RWPE2 (cell line): ENCODE measurements around the gene MSGN1.

Source experiments
- ATAC-seq: fragments of 200-7000 bp; cut with Tn5 transposase; 3 replicates; pipeline ENCODE4 v1.9.1; 2021; ENCODE audit warnings: low read depth
- DNase-seq: peaks from one replicate; pipeline ENCODE4 v3.0.0-alpha.2; 2020; ENCODE audit warnings: low spot score
- H3K27ac ChIP-seq: fragments of 450-650 bp; 2 replicates; pipeline ENCODE4 v1.5.1; 2017; ENCODE audit warnings: mild to moderate bottlenecking; ENCODE audit not compliant: poor library complexity, severe bottlenecking
- H3K27me3 ChIP-seq: fragments of 250-450 bp; sonication (Bioruptor Pico); 2 replicates; pipeline ENCODE4 v1.5.1; 2021; ENCODE audit warnings: mild to moderate bottlenecking, moderate library complexity; ENCODE audit not compliant: insufficient read depth, poor library complexity, severe bottlenecking
- H3K36me3 ChIP-seq: fragments of 250-450 bp; sonication (Bioruptor Pico); 2 replicates; pipeline ENCODE4 v1.5.1; 2020; ENCODE audit warnings: low read depth, mild to moderate bottlenecking, moderate library complexity
- H3K4me1 ChIP-seq: fragments of 250-450 bp; sonication (Bioruptor Pico); 2 replicates; pipeline ENCODE4 v1.5.1; 2021; ENCODE audit warnings: mild to moderate bottlenecking, moderate library complexity; ENCODE audit not compliant: insufficient read depth, poor library complexity, severe bottlenecking
- H3K4me3 ChIP-seq: fragments of 250-450 bp; sonication (Bioruptor Pico); 2 replicates; pipeline ENCODE4 v1.5.1; 2021; ENCODE audit warnings: mild to moderate bottlenecking, moderate library complexity; ENCODE audit not compliant: severe bottlenecking
- H3K9me3 ChIP-seq: fragments of 250-450 bp; sonication (Bioruptor Pico); 2 replicates; pipeline ENCODE4 v1.5.1; 2021; ENCODE audit warnings: mild to moderate bottlenecking, moderate library complexity; ENCODE audit not compliant: severe bottlenecking
- CTCF ChIP-seq: fragments of 450-650 bp; IDR thresholded peaks from one replicate; pipeline ENCODE4 v1.5.1; 2017; ENCODE audit warnings: mild to moderate bottlenecking, moderate library complexity; ENCODE audit not compliant: poor library complexity, severe bottlenecking

Gene MSGN1

DNA sequence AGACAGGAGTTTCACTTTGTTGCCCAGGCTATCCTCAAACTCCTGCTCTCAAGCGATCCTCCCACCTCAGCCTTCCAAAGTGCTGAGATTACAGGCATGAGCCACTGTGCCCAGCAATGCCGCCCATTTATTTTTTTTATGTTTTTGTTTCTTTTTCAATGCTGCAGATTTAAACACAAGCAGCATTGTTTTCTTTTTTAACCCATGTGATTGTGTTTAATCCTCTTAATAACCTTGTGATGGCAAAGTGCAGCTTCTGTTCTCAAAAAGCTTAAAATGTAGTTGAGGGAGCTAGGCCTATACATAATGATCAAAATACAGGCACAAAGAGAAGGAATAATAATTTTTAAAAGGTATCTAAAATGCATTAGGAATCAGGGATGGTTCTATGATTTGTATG, 11.5 kb downstream of the MSGN1 start:
- H3K27ac ChIP-seq, result no peak overlapping the region
- no peak overlapping the region for H3K4me3 ChIP-seq
- no peaks in the 10 kb centered on the region for H3K9me3 ChIP-seq
- no peaks in the 10 kb centered on the region for H3K27me3 ChIP-seq
- TF ChIP-seq CTCF, result no peak
- no peak for ATAC-seq
- DNase-seq, result no peak
- no peaks in the 10 kb centered on the region for H3K36me3 ChIP-seq
- no peaks in the 10 kb centered on the region for H3K4me1 ChIP-seq

GRCh38 chr2:17830053-17831034, 14.1 kb downstream of the MSGN1 start:
- Histone ChIP-seq H3K4me3 (no peak overlapping the region), H3K27me3 (no peaks in the 10 kb centered on the region)
- DNase-seq, result no peak

GRCh38 chr2:17835516-17835915, 19.3 kb downstream of the MSGN1 start:
- H3K4me1 ChIP-seq, result no peaks in the 10 kb centered on the region
- no peak overlapping the region for H3K4me3 ChIP-seq
- DNase-seq (no peak), ATAC-seq (no peak)
- no peaks in the 10 kb centered on the region for H3K9me3 ChIP-seq
- H3K27ac ChIP-seq, result no peak overlapping the region
- no peaks in the 10 kb centered on the region for H3K27me3 ChIP-seq
- H3K36me3 ChIP-seq, result no peaks in the 10 kb centered on the region
- no peak for TF ChIP-seq CTCF

More at GRCh38 chr2:17830053-17831034, 14.1 kb downstream of the MSGN1 start:
- H3K4me1 ChIP-seq, result no peaks in the 10 kb centered on the region
- TF ChIP-seq CTCF, result peak; percentile 77
- H3K9me3 ChIP-seq, result no peaks in the 10 kb centered on the region
- peak; percentile 78 for ATAC-seq
- H3K36me3 ChIP-seq, result no peaks in the 10 kb centered on the region
- no peak overlapping the region for H3K27ac ChIP-seq

- TF ChIP-seq CTCF, result no peak
- DNase-seq, result no peak
These were observed 23.7 kb downstream of the MSGN1 start for GRCh38 chr2:17839959-17840358.

GRCh38 chr2:17843457-17843856, 27.2 kb downstream of the MSGN1 start:
- Histone ChIP-seq H3K27me3 (no peaks in the 10 kb centered on the region), H3K27ac (no peak overlapping the region), H3K9me3 (no peaks in the 10 kb centered on the region), H3K4me1 (no peaks in the 10 kb centered on the region), H3K4me3 (no peak overlapping the region), H3K36me3 (no peaks in the 10 kb centered on the region)
- ATAC-seq (no peak), DNase-seq (no peak)
- no peak for TF ChIP-seq CTCF

More at GRCh38 chr2:17839959-17840358, 23.7 kb downstream of the MSGN1 start:
- H3K4me1 ChIP-seq, result no peaks in the 10 kb centered on the region
- ATAC-seq, result no peak
- no peaks in the 10 kb centered on the region for H3K27me3 ChIP-seq
- H3K36me3 ChIP-seq, result no peaks in the 10 kb centered on the region
- no peak overlapping the region for H3K27ac ChIP-seq
- no peaks in the 10 kb centered on the region for H3K9me3 ChIP-seq
- no peak overlapping the region for H3K4me3 ChIP-seq
